ENCODE measurements around the gene DCAKD. TPM values are rescaled to one million over a fixed set of nuclear protein-coding genes. Genes with fewer than 3 reads are reported as not detected.

DCAKD gene
- total RNA-seq, 4 donors from 2014 or later: 26.8 to 57.1 (median 37.7) TPM

DNA sequence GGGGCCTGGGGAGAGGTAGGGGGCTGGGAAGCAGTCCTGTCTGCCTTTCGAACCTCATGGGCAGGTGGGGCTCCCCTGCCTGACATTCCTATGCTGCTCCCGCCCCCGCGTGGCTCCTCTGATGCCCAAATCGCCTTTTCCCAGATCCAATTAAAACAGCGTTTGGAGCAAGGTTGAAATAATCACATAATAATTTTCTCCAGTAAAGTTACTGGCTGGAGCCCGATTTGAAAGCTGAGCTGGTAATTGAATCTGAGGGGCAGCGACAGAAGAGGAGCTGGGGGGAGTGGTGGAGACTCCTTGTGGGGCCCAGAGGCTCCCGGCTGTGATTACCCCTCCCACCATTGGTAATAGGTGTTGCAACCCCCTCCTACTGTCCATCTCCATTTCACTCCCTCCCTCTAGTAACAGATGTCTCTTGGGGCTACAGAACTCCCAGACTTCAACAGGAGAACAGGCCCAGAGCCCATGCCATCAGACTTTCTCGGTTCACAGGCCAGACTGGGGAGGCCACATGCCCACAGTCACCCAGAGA lies 44.4 kb downstream of the DCAKD start:
- H3K4me1 ChIP-seq: no peaks in the 10 kb centered on the region
- intact Hi-C loops (cut with DNase I; ENCODE audit: low total_unique reads): no loop called here
- DNase-seq: no peak
- no peaks in the 10 kb centered on the region for H3K27me3 ChIP-seq
- H3K27ac ChIP-seq: no peak overlapping the region
- no peaks in the 10 kb centered on the region for H3K9me3 ChIP-seq
- no peak overlapping the region for H3K4me3 ChIP-seq
- no peak for TF ChIP-seq POLR2A (IDR thresholded peaks at IDR 0.05)
- TF ChIP-seq, protein P1, sequence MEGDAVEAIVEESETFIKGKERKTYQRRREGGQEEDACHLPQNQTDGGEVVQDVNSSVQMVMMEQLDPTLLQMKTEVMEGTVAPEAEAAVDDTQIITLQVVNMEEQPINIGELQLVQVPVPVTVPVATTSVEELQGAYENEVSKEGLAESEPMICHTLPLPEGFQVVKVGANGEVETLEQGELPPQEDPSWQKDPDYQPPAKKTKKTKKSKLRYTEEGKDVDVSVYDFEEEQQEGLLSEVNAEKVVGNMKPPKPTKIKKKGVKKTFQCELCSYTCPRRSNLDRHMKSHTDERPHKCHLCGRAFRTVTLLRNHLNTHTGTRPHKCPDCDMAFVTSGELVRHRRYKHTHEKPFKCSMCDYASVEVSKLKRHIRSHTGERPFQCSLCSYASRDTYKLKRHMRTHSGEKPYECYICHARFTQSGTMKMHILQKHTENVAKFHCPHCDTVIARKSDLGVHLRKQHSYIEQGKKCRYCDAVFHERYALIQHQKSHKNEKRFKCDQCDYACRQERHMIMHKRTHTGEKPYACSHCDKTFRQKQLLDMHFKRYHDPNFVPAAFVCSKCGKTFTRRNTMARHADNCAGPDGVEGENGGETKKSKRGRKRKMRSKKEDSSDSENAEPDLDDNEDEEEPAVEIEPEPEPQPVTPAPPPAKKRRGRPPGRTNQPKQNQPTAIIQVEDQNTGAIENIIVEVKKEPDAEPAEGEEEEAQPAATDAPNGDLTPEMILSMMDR (IDR thresholded peaks at IDR 0.05): no peak
- H3K36me3 ChIP-seq: no peaks in the 10 kb centered on the region

- Histone ChIP-seq H3K4me1 (no peaks in the 10 kb centered on the region), H3K27ac (no peak overlapping the region), H3K9me3 (no peaks in the 10 kb centered on the region), H3K4me3 (no peak overlapping the region), H3K27me3 (no peaks in the 10 kb centered on the region), H3K36me3 (no peaks in the 10 kb centered on the region)
- no peak for DNase-seq
- TF ChIP-seq POLR2A (IDR thresholded peaks at IDR 0.05): no peak
- intact Hi-C loops (cut with DNase I; ENCODE audit: low total_unique reads): no loop called here
Observed at GRCh38 chr17:45005700-45006099, 45.7 kb downstream of the DCAKD start.

DNA sequence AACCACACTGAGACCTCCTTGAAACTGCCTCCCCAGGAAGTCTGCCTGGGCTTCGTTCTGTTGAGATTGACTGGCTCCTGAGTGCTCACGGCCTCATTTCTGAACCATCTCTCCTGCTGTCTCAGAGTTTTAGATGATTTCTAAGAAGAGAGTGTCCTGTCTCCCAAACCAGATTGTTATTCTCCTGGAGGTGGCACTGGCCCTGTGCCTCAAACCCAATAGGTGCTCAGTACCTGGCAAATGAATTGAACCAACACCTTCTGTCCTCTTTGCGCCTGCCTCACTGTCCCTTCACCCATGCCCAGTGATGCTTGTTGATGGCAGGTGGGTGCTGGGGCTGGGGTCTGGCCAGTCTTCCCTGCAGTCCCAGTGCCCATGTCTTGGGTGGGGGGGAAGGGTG lies 47.0 kb downstream of the DCAKD start:
- intact Hi-C loops (cut with DNase I; ENCODE audit: low total_unique reads): no loop called here
- DNase-seq: no peak
- Histone ChIP-seq H3K27ac (no peak overlapping the region), H3K9me3 (no peaks in the 10 kb centered on the region), H3K27me3 (no peaks in the 10 kb centered on the region), H3K4me3 (no peak overlapping the region), H3K36me3 (no peaks in the 10 kb centered on the region), H3K4me1 (no peaks in the 10 kb centered on the region)
- no peak for TF ChIP-seq POLR2A (IDR thresholded peaks at IDR 0.05)
- TF ChIP-seq, protein P1 (IDR thresholded peaks at IDR 0.05): no peak

- H3K36me3 ChIP-seq: no peaks in the 10 kb centered on the region
- H3K4me3 ChIP-seq: no peak overlapping the region
- H3K27me3 ChIP-seq: no peaks in the 10 kb centered on the region
- TF ChIP-seq, protein P1 (IDR thresholded peaks at IDR 0.05): no peak
- TF ChIP-seq POLR2A (IDR thresholded peaks at IDR 0.05): no peak
- H3K4me1 ChIP-seq: no peaks in the 10 kb centered on the region
- intact Hi-C loops (cut with DNase I; ENCODE audit: low total_unique reads): no loop called here
- no peaks in the 10 kb centered on the region for H3K9me3 ChIP-seq
- no peak for DNase-seq
- no peak overlapping the region for H3K27ac ChIP-seq
Observed at GRCh38 chr17:45003877-45004276, 47.6 kb downstream of the DCAKD start.

DNA sequence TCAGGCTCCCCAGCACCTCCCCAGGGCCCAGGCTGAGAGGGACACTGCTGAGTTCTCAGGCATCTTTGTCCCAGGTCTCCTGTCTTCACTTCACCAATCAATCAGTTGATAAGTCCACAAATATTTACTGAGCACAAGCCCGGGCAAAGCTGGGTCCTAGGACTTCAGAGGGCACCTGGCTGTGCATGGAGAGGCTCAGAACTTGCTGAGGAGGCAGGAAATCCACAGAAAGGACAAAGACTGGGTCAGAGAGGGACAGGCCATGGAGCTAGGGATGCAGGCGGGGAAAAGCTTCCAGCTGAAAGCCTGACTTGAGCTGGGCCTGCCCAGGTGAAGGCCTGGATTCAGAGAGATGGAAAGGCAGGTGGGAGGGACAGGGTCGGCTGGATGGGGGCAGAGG lies 50.1 kb downstream of the DCAKD start:
- Histone ChIP-seq H3K27ac (no peak overlapping the region), H3K27me3 (no peaks in the 10 kb centered on the region), H3K4me3 (no peak overlapping the region), H3K36me3 (no peaks in the 10 kb centered on the region), H3K9me3 (no peaks in the 10 kb centered on the region), H3K4me1 (no peaks in the 10 kb centered on the region)
- intact Hi-C loops (cut with DNase I; ENCODE audit: low total_unique reads): no loop called here
- TF ChIP-seq, protein P1 (IDR thresholded peaks at IDR 0.05): no peak
- DNase-seq: no peak

DNA sequence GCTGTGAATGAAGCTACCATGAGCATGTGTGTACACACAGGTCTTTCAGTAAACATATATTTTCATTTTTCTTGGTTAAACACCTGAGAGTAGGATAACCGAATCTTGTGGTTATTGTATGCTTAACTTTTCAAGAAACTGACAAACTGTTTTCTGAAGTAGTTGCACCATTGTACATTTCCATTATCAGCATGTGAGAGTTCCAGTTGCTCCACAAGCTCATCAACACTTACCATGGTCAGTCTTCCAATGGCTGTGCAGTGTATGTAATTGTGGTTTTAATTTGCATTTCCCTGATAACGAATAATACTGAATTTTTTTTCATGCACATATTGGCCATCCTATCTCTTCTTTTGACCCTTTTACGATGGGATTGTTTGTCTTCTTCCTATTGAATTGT lies 52.0 kb downstream of the DCAKD start:
- Histone ChIP-seq H3K27ac (no peak overlapping the region), H3K4me3 (no peak overlapping the region), H3K27me3 (no peaks in the 10 kb centered on the region), H3K4me1 (no peaks in the 10 kb centered on the region), H3K36me3 (no peaks in the 10 kb centered on the region), H3K9me3 (no peaks in the 10 kb centered on the region)
- TF ChIP-seq, protein P1 (IDR thresholded peaks at IDR 0.05): no peak
- TF ChIP-seq POLR2A (IDR thresholded peaks at IDR 0.05): no peak
- DNase-seq: no peak
- intact Hi-C loops (cut with DNase I; ENCODE audit: low total_unique reads): no loop called here

Measured in uterus (tissue), 4 donors.